ENCODE measurements around the gene UBE3C.
"Not testable (repeated sequence)": the region's sequence is repeated elsewhere in the genome, so short reads cannot be mapped to it uniquely, and the experiment has no call there.

UBE3C gene

DNA sequence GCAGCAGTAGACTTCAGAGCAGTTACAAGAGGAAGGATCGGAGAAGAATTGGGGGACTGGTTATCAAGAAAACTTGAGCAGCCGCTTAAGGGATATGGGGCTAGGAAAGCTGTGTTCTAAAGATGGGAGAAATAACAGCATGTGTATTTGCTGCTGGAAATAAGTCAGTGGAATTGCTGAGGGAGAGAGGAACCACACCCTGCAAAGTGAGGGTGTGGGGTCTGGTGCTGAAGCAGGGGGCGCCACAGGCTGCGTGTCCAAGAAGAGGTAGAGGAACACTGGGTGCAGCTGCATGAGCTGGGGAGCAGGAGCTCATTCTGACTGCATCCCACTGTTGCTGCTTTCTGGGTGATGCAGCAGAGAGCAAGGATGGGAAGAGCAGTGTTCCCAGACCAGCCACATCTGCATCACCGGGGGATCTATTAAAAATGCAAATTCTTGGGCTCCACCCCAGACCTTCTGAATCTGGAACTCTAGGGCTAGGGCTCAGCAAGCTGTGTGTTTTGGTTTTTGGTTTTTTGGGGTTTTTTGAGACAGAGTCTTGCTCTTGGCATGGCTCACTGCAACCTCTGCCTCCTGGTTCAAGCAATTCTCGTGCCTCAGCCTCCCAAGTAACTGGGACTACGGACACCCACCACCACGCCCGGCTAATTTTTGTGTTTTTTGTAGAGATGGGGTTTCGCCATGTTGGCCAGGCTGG lies 101.0 kb downstream of the UBE3C start:
- in situ Hi-C loops (cut with HindIII; ENCODE audit: low sequenced_read_pairs), result no loop called here
- TF ChIP-seq, protein P1, sequence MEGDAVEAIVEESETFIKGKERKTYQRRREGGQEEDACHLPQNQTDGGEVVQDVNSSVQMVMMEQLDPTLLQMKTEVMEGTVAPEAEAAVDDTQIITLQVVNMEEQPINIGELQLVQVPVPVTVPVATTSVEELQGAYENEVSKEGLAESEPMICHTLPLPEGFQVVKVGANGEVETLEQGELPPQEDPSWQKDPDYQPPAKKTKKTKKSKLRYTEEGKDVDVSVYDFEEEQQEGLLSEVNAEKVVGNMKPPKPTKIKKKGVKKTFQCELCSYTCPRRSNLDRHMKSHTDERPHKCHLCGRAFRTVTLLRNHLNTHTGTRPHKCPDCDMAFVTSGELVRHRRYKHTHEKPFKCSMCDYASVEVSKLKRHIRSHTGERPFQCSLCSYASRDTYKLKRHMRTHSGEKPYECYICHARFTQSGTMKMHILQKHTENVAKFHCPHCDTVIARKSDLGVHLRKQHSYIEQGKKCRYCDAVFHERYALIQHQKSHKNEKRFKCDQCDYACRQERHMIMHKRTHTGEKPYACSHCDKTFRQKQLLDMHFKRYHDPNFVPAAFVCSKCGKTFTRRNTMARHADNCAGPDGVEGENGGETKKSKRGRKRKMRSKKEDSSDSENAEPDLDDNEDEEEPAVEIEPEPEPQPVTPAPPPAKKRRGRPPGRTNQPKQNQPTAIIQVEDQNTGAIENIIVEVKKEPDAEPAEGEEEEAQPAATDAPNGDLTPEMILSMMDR (IDR thresholded peaks at IDR 0.05; ENCODE audit: low read depth, low read length), result no peak
- DNase-seq (ENCODE audit: low read depth, low spot score), result no peak
- H3K4me3 ChIP-seq (ENCODE audit: low read depth, low read length), result no peak overlapping the region

DNA sequence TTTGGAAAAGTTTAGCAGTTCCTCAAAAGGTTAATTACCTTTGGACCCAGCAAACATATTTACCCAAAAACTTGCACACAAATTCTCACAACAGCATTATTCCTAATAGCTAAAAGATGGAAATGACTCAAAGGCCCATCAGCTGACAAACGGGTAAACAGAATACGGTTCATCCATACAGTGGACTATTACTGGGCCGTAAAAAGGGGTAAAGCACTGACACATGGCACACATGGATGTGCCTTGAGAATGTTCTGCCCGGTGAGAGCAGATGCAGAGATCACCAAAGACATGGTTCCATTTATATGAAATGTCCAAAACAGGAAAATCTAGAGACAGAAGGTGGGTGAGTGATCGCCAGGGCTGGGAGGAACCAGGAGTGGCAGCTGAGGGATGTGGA lies 102.9 kb downstream of the UBE3C start:
- no peak for DNase-seq (ENCODE audit: low read depth, low spot score)
- TF ChIP-seq, protein P1 (IDR thresholded peaks at IDR 0.05; ENCODE audit: low read depth, low read length), result no peak
- H3K4me3 ChIP-seq (ENCODE audit: low read depth, low read length), result no peak overlapping the region
- in situ Hi-C loops (cut with HindIII; ENCODE audit: low sequenced_read_pairs), result no loop called here

DNA sequence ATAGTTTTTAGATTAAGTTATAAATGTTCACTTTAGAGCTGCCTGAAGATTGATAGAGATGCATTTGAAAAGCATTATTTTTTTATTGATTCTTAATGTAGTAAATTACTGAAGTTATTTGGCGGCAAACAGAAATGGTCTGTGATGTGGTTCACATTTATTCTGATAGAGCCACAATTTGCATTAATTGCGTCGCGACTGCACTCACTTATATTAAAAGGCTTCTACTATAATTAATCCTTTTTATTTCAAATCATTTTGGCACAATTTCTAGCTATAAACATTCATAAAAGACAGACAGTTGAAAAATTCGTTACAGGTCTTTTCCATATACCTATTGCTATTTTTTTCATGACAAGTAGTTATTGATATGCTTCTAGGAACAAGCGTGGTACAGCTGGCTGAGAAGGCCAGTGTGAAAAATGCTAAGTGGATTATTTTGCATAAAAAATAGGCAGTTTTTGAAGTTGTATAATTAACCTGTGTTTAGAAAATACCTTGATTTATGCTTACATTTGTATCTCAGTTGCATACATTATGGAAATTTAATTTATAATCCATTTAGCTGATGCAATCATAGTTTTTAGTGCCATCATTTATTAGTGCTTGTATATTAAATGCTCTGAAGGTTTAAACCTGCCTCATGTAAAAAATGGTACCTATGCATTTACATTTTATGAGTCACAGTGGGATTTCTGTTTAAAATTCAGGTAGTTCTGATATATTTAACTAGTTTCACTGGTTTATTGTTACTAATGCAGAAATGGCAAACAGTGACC lies 106.0 kb downstream of the UBE3C start:
- in situ Hi-C loops (cut with HindIII; ENCODE audit: low sequenced_read_pairs), result no loop called here
- TF ChIP-seq, protein P1 (IDR thresholded peaks at IDR 0.05; ENCODE audit: low read depth, low read length), result no peak
- no peak for DNase-seq (ENCODE audit: low read depth, low spot score)

DNA sequence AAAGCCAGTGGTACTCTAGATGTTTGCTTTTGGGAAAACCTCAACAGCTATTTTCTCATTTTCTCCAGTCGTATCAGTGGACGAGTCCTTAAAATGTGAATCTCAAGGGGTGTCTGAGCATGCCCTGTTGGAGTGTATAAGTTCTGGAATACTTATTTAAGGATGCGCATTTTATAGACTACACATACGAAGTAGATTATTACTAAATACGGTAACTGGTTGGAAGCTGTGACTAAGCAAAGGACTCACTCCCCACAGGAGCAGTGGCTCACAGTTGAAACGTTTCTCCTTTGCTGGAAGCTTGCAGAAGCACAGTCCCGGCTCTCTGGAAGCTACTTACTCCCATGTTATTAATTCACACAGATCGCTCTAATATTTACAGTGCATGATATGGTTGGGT lies 107.3 kb downstream of the UBE3C start:
- no peak for DNase-seq (ENCODE audit: low read depth, low spot score)
- H3K4me3 ChIP-seq (ENCODE audit: low read depth, low read length), result no peak overlapping the region
- in situ Hi-C loops (cut with HindIII; ENCODE audit: low sequenced_read_pairs), result no loop called here
- TF ChIP-seq, protein P1 (IDR thresholded peaks at IDR 0.05; ENCODE audit: low read depth, low read length), result no peak

More for the DNA sequence above, 106.0 kb downstream of the UBE3C start:
- no peak overlapping the region for H3K4me3 ChIP-seq (ENCODE audit: low read depth, low read length)

DNA sequence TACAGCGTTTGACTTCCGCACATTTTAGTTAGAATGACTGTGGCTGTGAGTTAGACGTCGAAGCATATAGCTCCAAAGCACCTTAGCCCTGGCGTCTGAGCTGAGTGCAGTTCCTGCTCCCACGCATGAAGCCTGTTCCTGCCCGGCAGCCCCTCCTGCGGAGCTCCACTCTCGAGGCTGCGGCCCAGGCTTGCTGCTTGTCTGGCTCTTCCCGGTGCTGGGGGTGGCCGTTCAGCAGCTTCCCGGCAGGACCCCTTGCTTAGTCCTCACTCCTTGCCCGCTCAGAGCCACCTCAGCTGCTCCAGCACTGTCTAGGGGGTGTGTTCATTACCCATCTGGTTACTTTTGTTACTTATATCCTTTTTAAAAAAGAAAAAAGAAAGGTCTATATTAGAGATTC lies 109.9 kb downstream of the UBE3C start:
- in situ Hi-C loops (cut with HindIII; ENCODE audit: low sequenced_read_pairs), result no loop called here
- TF ChIP-seq, protein P1 (IDR thresholded peaks at IDR 0.05; ENCODE audit: low read depth, low read length), result no peak
- no peak overlapping the region for H3K4me3 ChIP-seq (ENCODE audit: low read depth, low read length)
- DNase-seq (ENCODE audit: low read depth, low spot score), result no peak

DNA sequence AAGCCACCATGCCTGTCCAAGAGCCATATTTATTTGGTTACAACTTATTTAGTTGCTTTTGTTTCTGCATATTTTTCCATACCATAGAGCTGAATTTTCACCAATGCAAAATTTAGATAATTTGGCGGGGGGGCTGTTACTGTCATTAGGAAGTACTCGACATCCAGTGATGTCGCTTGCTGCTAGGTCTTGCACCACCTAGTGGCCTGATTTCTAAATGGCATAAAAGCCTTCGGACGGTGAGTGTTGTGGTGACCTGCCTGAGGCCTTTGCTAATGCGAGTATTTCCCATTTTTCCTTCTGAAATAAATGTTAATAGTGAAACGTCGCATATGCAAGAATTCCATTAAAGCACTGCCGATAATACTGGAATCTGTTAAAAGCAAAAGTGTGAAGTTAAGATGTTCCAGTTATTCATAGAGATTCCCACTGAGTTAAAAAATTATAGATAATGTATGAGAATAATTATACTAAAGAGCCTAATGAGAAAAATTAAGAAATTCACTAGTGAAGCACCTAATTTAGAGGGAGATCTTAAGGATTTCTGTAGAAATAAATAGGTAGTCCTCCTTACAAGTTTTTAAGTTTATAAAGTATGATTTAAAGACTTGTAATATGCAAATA lies 112.0 kb downstream of the UBE3C start:
- TF ChIP-seq, protein P1 (IDR thresholded peaks at IDR 0.05; ENCODE audit: low read depth, low read length), result peak; percentile 84
- H3K4me3 ChIP-seq (ENCODE audit: low read depth, low read length), result no peak overlapping the region
- DNase-seq (ENCODE audit: low read depth, low spot score), result peak; percentile 68
- in situ Hi-C loops (cut with HindIII; ENCODE audit: low sequenced_read_pairs), result no loop called here

DNA sequence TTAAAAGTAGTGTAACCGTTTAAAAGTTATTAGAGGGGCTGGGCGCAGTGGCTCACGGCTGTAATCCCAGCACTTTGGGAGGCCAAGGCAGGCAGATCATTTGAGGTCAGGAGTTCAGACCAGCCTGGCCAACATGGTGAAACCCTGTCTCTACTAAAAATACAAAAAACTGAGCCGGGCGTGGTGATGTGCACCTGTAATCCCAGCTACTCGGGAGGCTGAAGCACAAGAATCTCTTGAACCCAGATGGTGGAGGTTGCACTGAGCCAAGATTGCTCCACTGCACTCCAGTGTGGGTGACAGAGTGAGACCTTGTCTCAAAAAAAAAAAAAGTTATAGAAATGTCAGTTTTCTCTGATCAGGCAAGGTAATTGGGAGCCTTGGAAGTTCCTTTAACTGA lies 113.1 kb downstream of the UBE3C start:
- H3K4me3 ChIP-seq (ENCODE audit: low read depth, low read length); DNase-seq (ENCODE audit: low read depth, low spot score); in situ Hi-C loops (cut with HindIII; ENCODE audit: low sequenced_read_pairs): not testable (repeated sequence)

Data from astrocyte of the spinal cord (primary cell).